Measurements from ENCODE around the gene IGFBP2.

DNA sequence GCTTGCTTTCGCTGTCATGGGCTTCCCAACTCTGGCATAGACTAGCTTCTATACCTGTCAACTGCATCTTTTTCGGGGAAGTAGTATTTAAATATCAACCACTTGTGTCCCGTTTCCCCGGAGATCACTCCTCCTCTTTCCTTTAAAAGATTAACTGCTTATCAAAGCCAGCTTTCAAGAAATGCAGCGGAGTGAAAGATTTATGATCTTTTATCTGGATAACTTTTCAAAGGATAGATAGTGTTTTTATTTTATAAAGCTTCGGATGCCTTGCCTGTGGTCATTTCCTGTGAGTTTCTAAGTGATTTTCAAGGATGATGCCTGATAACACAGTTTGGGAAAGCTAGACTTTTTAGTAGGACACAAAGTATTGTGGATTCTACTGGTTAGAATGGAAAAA is 65.1 kb downstream of the IGFBP2 start:
- no peak for TF ChIP-seq SRF (IDR thresholded peaks at IDR 0.05; ENCODE audit: low read depth, low read length)
- TF ChIP-seq JUN (IDR thresholded peaks at IDR 0.05; ENCODE audit: low read depth, low read length) = no peak
- TF ChIP-seq, protein P1, sequence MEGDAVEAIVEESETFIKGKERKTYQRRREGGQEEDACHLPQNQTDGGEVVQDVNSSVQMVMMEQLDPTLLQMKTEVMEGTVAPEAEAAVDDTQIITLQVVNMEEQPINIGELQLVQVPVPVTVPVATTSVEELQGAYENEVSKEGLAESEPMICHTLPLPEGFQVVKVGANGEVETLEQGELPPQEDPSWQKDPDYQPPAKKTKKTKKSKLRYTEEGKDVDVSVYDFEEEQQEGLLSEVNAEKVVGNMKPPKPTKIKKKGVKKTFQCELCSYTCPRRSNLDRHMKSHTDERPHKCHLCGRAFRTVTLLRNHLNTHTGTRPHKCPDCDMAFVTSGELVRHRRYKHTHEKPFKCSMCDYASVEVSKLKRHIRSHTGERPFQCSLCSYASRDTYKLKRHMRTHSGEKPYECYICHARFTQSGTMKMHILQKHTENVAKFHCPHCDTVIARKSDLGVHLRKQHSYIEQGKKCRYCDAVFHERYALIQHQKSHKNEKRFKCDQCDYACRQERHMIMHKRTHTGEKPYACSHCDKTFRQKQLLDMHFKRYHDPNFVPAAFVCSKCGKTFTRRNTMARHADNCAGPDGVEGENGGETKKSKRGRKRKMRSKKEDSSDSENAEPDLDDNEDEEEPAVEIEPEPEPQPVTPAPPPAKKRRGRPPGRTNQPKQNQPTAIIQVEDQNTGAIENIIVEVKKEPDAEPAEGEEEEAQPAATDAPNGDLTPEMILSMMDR (IDR thresholded peaks at IDR 0.05; ENCODE audit: control extremely low read depth in 1 of 3, insufficient read depth in 1 of 3, low read depth in 1 of 3, low read length in 3 of 3) = no peak
- TF ChIP-seq RAD21 (IDR thresholded peaks at IDR 0.05 in 1 of 2, conservative IDR thresholded peaks at IDR 0.05 in 1 of 2; ENCODE audit: low read depth in 2 of 2, low read length in 2 of 2) = no peak
- TF ChIP-seq MAFK (IDR thresholded peaks at IDR 0.05; ENCODE audit: low read depth, low read length) = no peak
- no peak for TF ChIP-seq POLR2A (IDR thresholded peaks at IDR 0.05; ENCODE audit: control extremely low read depth in 1 of 2, low read depth in 2 of 2, low read length in 2 of 2)
- no peak for TF ChIP-seq BCL11A (IDR thresholded peaks at IDR 0.05; ENCODE audit: low read depth in 2 of 2, low read length in 2 of 2)
- TF ChIP-seq PHF8 (conservative IDR thresholded peaks at IDR 0.05; ENCODE audit: low read depth, low read length) = no peak
- TF ChIP-seq SIN3A (conservative IDR thresholded peaks at IDR 0.05 in 1 of 2, IDR thresholded peaks at IDR 0.05 in 1 of 2; ENCODE audit: low read depth in 1 of 2, low read length in 2 of 2) = no peak
- TF ChIP-seq BACH1 (IDR thresholded peaks at IDR 0.05; ENCODE audit: low read length) = no peak

All from H1 (cell line).